CD1c-positive myeloid dendritic cell (primary cell): ENCODE results near the gene ARID3A.
"Not testable (repeated sequence)": the region's sequence is repeated elsewhere in the genome, so short reads cannot be mapped to it uniquely, and the experiment has no call there.

Experiments
- DNase-seq: peaks from one replicate; pipeline ENCODE4 v3.0.0-alpha.2; 2016; ENCODE audit errors: extremely low spot score

ARID3A gene

GRCh38 chr19:925526-926322 is at the start of gene ARID3A:
Gene ARID3A (plus strand): TSS chr19:926035. CDS start chr19:929529, 3,494 bp downstream.
- peak; percentile 87 for DNase-seq

GRCh38 chr19:876089-876488 is 49.7 kb upstream of the ARID3A start:
- no peak for DNase-seq

- no peak for DNase-seq
Observed at GRCh38 chr19:876780-877314, 49.0 kb upstream of the ARID3A start.

GRCh38 chr19:877992-878660 is 47.7 kb upstream of the ARID3A start:
- DNase-seq = not testable (repeated sequence)

- not testable (repeated sequence) for DNase-seq
Observed at GRCh38 chr19:878751-879561, 46.9 kb upstream of the ARID3A start.

GRCh38 chr19:879711-880438 is 46.0 kb upstream of the ARID3A start:
- no peak for DNase-seq

- DNase-seq = no peak
Observed at GRCh38 chr19:881385-882071, 44.3 kb upstream of the ARID3A start.

GRCh38 chr19:882871-883497 is 42.9 kb upstream of the ARID3A start:
- no peak for DNase-seq

- DNase-seq = no peak
Observed at GRCh38 chr19:883661-884211, 42.1 kb upstream of the ARID3A start.

- no peak for DNase-seq
Observed at GRCh38 chr19:884420-885211, 41.2 kb upstream of the ARID3A start.

- no peak for DNase-seq
Observed at GRCh38 chr19:885536-886224, 40.2 kb upstream of the ARID3A start.

GRCh38 chr19:887072-887471 is 38.8 kb upstream of the ARID3A start:
- no peak for DNase-seq

- DNase-seq = no peak
Observed at GRCh38 chr19:887599-887998, 38.2 kb upstream of the ARID3A start.

- no peak for DNase-seq
Observed at GRCh38 chr19:888581-889385, 37.1 kb upstream of the ARID3A start.

GRCh38 chr19:889662-890295 is 36.1 kb upstream of the ARID3A start:
- no peak for DNase-seq

GRCh38 chr19:890831-891230 is 35.0 kb upstream of the ARID3A start:
- no peak for DNase-seq
